HG03432 (cell line): ENCODE measurements around the gene DNAJB5.
A peak's percentile ranks its signal among the peaks of the same experiment; 100 is the strongest.
"Not testable (repeated sequence)": the region's sequence is repeated elsewhere in the genome, so short reads cannot be mapped to it uniquely, and the experiment has no call there.

ENCODE experiments used
- ATAC-seq: cut with Tn5 transposase; IDR thresholded peaks from one replicate; pipeline ENCODE4 v1.9.1; 2021; ENCODE audit warnings: mild to moderate bottlenecking, moderate library complexity; ENCODE audit not compliant: unreplicated experiment

Gene DNAJB5

DNA sequence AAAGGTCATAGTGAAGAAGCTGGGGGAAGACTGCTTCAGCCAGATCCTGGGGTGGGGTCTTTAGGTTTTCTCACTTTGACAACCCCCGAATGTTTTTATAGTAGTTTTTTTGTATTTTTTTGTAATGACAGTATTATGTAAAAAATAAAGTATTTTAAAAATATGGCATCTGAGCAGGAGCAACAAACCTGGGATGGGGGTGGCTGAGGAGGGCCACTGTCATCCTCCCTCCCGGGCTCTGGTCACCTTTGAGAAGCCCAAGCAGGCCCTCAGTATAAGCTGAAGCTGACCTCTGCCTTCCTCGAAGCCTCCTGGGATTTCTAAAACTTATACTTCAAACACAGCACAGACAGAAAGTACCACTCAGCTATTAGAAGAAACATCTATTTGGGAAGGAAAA is 8.7 kb downstream of the DNAJB5 start:
- ATAC-seq = no peak

DNA sequence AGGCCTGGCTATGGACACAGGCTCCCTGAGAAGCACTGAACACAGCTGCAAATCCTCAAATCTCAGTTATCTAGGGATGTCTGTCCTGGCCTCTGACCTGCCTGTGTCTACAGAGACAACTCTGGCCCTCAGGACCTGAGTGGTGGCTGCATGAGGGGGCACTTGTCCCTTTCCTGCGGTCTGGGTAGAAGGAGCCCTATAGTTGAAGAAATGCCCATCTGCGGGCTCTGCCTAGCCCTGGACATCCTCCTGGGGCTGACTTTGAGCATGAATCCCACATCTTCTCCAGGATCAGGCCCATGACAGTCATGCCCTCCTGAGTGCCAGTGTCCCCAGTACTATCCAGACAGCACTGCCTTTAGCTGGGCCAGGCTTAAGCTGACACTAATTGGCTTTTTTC is 10.0 kb downstream of the DNAJB5 start:
- no peak for ATAC-seq

DNA sequence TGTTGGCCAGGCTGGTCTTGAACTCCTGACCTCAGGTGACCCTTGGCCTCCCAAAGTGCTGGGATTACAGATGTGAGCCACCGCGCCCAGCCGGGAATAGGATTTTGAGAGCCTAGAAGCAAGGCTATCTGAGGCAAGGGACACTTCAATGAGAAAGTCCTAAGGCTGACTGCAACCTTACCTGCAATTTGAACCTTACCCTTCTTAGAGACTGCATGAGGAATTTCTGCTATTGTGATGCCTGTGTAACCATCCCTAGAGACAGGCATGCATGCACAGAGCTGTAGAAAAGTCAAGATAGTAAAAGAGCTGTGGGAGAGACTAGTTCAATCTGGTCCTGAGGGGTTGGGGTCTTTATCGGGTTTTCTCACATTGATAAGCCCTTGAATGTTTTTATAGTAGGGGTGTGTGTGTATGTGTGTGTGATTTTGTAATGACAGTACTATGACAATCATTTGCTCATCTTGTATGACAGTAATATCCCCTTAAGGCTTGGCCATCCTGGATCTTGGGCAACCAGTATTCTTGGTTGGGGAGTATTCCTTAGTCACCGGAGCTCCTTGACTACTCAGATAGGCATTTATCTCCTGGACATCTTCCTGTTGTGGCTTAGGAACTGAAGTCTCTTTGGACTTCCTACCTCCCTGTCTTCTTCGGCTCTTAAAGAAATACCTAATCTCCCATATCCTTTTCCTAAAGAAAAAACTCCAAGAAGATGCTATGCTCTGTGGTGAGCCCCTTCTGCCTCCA is 11.2 kb downstream of the DNAJB5 start:
- ATAC-seq = no peak

DNA sequence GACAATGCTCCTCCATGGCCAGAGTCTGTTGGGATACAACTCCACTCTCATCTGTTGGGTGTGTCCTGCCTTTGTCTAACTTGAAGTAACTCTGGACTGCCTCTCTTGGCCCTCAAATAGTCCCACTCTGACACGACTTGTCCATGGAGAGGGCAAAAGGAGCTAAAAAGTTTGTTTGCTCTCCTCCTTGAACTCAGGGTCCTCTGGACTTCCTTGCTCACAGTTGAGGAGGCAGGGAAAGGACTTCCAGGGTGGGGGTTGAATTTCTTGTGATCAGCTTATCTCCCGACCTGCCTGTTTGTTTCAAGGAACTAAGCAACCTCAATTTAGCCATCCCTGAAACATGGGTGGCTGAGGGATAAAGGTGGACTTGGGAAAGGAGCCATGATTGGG is 11.7 kb downstream of the DNAJB5 start:
- no peak for ATAC-seq

DNA sequence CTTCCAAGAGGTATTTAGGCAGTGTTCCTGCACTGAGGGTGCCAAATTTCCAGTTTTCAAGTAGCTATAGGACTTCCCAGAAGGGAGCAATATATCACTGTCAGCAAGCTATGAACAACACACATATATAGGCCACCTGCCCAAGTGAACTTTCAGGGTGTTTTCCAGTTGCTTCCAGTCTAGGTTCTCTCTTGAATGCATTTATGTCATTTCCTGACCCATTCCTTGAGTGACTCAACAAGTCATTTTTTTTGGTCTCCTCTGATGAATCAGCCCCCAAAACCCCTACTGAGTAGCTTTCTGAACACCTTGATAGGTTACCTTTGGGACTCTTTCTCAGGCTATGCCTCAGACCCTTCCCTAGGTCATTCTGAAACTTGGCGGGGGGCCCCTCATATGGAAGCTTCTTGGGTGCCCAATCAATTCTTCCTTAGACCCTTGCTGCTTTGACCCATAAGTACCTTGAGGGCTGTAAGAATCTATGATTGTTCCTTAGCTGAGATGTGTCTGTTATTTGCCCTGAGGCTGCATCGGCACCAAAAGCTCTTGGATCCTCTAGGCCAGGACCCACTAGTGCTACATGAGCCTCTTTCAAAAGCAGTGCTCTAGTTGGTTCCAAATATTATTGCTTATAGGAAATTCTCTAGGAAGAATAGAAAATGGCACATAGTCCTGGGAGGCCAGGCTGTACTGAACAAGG is 12.4 kb downstream of the DNAJB5 start:
- ATAC-seq = peak; percentile 50

DNA sequence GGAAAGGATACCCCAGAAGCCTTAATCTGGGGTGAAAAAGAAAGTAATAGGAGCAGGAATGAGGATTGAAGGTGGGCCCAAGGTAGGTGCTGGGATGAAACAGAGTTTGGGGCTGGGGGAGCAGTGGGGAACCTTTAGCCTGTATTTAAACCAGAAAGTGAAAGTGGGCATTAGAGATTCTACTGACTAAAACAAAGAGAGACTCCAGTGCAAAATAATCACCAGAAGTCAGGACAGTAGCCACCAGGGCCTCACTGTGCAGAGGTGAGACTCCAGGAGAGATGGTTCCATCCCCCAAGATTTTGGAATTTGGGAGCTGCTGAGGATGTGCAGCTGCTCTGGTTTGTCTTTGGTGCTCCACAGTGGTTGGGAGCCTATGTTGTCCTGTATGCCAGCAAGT is 13.1 kb downstream of the DNAJB5 start:
- ATAC-seq = no peak

DNA sequence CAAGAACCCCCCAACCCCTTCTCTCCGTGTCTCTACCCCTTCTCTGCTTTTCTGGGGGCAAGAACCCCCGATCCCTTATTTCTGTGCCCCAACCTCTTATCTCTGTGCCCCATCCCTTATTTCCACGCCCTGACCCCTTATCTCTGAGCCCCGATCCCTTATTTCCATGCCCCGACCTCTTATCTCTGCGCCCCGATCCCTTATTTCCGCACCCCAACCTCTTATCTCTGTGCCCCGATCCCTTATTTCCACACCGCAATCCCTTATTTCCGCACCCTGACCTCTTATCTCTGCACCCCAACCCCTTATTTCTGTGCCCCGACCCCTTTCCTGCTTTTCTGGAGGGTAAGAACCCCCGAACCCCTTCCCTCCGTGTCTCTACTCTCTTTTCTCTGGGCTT is 14.8 kb downstream of the DNAJB5 start:
- not testable (repeated sequence) for ATAC-seq

DNA sequence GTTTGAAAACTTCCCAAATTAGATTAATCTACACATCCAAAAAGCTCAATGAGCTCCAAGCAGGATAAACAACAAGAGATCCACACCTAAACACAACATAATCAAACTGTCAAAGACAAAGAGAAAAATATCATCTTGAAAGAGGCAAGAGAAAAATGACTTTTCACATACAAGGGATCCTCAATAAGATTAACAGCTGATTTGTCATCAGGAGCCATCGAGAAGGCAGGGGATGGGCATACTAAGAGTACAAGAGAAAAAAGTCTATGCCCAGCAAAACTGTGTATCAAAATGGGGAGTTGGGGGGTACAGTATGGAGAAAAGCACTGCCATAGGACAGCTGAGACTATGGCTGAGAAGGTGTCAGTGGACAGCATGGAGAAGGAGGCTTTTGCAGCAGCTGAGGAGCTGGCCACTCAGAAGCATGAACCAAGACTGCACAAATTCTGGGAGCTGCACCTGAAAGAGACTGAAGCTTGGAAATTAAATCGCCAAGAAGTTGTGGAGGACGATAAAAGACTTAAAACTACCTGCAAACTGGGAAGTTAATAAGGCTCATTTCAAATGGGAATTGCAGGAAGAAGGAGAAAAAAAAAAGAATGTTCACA is 20.9 kb downstream of the DNAJB5 start:
- ATAC-seq = no peak

DNA sequence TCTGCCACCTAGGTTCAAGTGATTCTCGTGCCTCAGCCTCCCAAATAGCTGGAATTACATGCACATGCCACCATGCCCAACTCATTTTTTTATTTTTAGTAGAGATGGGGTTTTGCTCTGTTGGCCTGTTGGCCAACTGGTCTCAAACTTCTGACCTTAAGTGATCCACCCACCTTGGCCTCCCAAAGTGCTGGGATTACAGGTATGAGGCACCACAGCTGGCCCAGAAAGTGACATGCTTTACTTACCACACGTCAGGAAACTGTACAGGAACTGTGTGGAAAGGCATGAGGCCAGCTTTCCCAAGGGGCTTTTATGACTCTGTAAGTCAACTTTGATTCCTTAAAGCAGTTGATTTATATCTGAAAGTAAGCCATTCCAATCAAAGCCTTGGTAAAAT is 25.0 kb downstream of the DNAJB5 start:
- ATAC-seq = no peak

DNA sequence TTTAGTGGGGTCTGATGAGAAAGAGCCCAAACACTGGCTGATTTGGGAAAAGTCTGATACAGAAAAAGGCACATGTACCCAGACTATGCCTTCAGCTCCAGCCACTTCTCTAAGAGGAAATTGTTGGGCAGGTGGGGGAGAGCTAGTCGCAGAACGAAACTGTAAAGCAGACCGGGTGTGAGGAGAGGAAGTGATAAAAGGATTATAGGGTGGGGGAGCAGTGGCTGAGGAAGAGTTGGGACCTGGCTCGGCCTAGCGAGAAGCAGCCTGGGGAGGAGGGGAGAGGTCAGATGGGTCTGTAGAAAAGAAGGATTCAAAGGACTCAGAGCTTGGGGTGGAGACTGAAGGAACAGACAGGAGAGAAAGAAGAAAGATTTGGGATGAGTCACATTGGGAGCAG is 33.9 kb downstream of the DNAJB5 start:
- ATAC-seq = not testable (repeated sequence)

DNA sequence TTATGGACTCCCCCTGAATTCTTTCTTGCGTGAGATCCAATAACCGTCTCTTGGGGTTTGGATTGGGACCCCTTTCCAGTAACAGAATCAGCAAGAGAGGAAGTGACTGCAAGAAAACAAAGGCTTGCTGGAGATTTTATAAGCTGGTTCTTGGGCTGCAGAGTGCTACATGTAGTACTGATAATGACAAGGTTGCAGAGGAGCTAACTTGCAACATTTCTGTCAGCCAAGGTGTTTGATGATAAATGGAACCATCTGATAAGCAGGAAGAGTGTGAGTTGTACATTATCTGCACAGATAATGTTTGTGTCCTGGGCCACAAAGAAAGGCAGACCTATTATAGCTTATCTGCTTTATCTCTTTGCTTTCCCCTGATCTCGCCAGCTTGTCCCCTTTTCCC is 37.1 kb downstream of the DNAJB5 start:
- ATAC-seq = no peak

DNA sequence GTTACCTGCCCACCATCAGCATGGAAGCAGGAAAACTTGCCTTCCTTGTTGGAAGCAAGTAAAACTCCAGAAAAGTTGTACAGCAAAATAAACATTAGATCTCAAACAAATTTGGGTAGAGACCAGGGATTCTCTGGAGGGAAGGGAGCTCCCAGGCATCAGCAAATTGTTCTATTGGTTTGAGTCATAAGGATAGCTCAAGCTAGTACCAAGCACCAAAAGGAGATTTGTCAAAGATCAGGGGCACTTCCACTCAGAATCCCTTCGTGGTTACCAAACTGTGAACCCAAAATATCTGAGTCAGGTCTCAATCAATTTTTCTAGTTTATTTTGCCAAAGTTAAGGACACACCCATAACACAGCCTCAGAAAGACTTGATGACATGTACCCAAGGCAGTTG is 37.8 kb downstream of the DNAJB5 start:
- no peak for ATAC-seq

DNA sequence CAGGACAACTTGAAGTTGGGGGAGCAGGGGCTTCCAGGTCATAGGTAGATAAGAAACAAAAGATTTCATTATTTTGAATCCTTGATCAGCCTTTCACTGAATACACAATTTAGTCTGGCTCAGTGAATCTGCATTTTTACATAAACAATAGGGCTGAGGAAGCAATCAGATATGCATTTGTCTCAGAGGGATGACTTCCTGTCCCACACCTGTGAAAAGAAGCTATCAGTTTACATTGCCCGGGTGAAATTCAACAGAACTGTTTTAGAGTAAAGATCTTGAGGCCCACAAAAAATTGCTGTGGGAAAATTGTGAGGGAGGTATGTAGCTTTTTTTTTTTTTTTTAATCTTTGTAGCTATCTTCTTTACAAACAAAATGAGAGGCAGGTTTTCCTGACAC is 38.3 kb downstream of the DNAJB5 start:
- ATAC-seq = no peak

DNA sequence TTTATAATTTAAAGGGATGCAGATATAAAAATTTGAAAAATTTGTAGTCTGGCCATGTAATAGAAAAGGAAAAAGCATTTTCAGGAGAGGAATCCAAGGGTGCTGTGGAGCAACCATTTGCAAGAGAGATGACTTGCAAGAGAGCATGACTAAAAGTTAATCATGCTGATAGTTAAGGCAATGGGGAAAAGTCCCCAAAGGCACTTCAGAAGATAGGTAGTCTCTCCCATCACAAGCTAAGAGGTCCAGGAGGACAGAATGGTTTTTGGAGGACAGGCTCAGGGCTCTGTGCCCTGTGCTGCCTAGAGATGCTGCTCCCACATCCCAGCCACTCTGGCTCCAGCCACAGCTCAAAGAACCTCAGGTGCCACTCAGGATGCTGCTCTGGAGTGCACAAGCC is 38.8 kb downstream of the DNAJB5 start:
- no peak for ATAC-seq

DNA sequence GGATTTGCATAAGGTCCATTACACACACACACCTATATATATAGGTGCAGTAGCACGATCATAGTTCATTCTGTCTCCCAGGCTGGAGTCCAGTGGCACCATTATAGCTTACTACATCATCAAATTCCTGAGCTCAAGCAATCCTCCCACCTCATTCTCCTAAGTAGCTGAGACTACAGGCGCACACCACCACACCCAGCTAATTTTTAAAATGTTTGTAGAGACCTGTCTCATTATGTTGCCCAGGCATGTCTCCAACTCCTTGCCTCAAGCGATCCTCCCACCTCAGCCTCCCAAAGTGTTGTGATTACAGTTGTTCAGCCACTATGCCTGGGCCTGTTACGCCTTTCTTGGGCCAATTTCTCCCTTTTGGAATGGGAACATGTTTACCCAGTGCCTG is 39.7 kb downstream of the DNAJB5 start:
- no peak for ATAC-seq

DNA sequence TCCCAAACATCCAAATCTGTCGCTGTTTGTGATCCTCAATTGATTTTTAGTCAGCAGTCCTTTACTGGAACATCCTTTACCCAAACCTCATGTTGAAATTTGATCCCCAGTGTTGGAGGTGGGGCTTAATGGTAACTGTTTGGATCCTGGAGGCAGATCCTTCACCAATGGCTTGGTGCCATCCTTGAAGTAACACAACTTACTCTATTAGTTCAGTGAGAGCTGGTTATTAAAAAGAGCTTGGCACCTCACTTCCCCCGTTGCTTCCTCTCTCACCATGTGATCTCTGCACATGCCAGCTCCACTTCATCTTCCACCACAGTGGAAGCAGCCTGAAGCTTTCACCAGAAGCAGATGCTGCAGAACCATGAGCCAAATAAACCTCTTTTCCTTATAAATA is 40.3 kb downstream of the DNAJB5 start:
- ATAC-seq = no peak

DNA sequence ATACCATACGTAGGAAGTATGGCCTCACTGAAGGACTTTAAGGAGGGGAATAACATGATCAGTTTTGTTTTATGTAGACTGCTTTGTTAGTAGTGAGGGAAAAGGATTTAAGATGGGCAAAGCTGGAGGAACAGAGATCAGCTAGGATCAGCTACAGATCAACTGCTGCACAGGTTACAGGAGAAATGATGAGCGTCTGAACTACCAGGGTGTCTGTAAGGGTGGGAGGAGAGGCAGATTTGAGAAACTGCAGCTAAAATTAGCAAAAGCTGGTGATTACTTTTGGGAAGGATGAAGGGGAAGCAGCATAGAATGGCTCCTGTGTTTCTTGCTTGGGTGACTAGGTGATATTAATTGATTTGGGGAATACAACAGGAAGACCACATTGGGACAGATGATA is 43.6 kb downstream of the DNAJB5 start:
- no peak for ATAC-seq

DNA sequence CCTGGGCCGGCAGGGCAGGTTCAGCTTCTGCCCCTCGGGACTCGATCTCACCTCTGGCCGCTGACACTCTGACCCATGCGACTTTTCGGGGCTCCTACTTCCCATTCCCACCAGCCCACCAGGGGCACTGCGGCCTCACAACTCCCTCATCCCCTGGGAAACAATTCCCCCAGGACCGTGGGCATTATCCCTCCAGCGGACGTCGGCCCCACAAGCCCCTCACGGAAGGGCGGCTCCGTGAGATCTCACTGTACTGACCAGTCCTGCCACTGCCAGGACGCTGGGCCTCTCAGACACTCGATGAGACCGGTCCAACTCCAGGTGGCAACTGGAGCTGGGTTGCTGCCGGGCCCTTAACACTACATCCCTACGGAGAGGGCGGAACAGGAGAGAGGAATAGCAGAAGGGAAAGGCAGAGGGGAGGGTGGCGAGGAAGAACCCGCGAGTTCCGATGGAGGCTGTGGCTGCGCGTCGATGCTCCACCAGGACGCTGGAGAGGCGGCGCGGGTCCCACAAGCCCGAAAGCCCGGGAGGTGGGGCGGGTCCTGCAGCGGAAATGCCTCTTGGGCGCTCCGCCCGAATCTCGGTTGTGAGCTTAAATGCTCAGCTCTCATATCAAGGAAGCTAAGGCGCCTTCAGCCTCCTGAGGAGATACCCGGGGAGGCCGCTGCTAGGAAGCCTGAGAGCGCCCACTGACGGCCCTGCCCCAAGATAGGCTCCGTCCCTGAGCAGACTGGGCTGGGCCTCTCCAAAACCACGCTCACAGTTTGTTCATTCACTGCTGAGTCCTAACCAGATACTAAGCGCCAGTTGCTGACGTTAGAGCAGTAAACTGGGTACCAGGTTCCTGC is 46.5 kb downstream of the DNAJB5 start:
- no peak for ATAC-seq

DNA sequence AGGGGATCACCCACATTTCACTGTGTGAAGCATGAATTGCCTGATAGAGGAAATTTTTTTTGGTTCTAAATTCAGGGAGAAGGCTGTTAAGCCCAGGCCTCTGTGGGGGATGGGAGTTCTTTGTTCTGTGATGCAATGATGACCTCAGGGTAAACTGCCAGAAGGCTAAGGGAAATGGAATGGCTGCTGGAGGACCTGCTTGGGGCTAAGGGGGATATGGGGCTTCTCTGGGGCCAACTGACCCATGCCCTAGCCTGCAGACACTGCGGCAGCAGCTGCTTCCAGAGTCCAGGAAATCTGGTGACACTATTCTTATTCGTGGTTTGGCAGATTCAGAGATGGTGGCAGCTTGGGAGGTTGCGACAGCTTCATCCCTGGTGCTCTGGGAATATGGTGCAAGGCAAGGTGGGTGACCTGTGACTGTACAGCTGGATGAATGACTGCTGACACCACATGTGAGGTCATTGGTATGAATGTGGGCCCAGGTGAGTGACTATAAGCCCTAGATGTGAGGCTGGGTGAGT is 52.6 kb downstream of the DNAJB5 start:
- no peak for ATAC-seq

DNA sequence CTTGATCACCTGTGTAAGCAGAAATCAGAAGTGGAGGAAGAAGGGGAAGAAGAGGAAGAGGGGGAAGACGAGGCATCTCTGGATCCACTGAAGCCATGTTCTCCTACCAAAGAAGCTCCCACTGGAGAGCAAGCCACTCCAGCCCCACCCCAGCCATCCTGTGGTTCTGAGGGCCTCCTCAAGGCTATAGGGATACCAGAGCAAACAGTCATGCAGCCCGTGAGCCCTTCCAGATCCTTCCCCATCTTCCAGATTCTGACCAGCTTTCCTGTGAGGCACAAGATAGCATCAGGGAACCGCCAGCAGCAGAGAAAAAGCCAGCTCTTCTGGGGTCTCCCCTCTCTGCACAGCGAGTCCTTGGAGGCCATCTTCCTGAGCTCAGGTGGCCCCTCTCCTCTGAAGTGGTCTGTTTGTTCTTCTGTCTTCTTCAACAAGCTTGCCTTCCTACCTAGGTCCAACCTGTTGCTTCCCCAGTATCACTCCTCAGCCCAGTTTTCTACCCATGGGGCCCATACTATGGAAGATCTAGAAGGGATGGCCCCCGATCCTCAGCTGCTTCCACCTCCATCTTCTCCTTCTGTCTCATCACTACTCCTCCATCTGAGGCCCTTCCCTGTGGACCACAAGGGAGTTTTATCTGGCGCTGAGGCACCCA is 53.5 kb downstream of the DNAJB5 start:
- no peak for ATAC-seq

DNA sequence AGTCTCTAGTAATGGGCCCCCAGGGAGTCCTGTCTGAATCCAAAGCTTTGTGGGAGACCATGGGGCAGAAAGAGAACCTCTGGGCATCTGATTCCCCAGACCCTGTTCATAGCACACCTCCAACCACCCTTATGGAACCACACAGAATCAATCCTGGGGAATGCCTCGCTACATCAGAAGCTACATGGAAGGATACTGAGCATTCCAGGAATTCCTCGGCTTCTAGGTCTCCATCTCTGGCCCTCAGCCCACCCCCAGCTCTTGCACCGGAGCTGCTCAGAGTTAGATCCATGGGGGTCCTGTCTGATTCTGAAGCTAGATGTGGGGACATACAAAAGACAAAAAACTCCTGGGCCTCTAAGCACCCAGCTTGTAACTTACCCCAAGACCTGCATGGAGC is 54.5 kb downstream of the DNAJB5 start:
- ATAC-seq = no peak
